Activated naive CD4-positive, alpha-beta T cell treated with anti-CD3 and anti-CD28 coated beads, Interleukin-2, amount 50 U/mL, for 72 hours (primary cell): ENCODE data around the gene CNTNAP2. TPM values are rescaled to one million over a fixed set of nuclear protein-coding genes. Genes with fewer than 3 reads are reported as not detected.
A peak's percentile ranks its signal among the peaks of the same experiment; 100 is the strongest.

Experiments
- ATAC-seq, 2 donors: fragments of 150-1000 bp; cut with Tn5 transposase; 2 replicates each; pipeline ENCODE4 v1.10.0; 2021; ENCODE audit warnings: mild to moderate bottlenecking in 2 of 2, moderate library complexity in 2 of 2
- DNase-seq, 2 donors: peaks; one replicate each; pipeline ENCODE4 v3.0.0; 2021 to 2022; ENCODE audit warnings: low spot score in 2 of 2
- H3K27ac Mint-ChIP-seq, 2 donors: one replicate each; pipeline ENCODE4 v1.8.0; 2022; ENCODE audit warnings: mild to moderate bottlenecking in 2 of 2, mixed read lengths in 2 of 2
- H3K36me3 Mint-ChIP-seq, 2 donors: one replicate each; pipeline ENCODE4 v1.8.0; 2022; ENCODE audit warnings: mixed read lengths in 2 of 2
- H3K9me3 Mint-ChIP-seq, 2 donors: one replicate each; pipeline ENCODE4 v1.8.0; 2022; ENCODE audit warnings: mixed read lengths in 2 of 2
- total RNA-seq, 2 donors: library from RNA; stranded (reverse); gene quantifications; one replicate each; pipeline ENCODE4 v1.2.3, GENCODE V29; 2022

CNTNAP2 gene
- total RNA-seq, 2 donors from 2014 or later, result not detected

DNA sequence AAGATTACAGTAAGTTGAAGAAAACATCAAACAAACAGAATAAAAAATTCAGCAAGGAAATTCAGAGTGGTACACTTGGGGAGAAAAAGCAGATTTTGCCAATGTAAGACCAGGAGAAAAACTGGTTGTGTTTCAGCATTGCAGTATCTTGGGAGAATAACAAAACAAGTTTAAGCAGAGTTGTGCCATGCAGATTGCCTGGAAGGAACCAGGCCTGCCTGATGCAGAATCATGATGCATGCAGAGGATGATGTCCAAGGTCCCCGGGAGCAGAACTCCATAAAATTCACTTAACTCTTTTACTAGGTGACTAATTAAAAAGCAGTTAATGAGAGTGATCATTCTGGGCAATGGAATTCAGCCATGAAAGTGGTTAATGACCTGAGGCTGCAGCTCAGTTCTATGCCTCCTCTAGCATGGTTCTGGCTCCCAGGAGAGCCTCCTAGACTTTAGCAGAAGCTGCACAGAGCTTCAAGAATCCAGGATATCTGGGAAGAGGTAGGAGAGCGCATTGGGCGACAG lies 2094.3 kb downstream of the CNTNAP2 start:
- no peak overlapping the region for H3K27ac Mint-ChIP-seq
- ATAC-seq (no peak), DNase-seq (no peak)
- H3K9me3 Mint-ChIP-seq, result no peaks in the 10 kb centered on the region
- H3K36me3 Mint-ChIP-seq, result no peaks in the 10 kb centered on the region

DNA sequence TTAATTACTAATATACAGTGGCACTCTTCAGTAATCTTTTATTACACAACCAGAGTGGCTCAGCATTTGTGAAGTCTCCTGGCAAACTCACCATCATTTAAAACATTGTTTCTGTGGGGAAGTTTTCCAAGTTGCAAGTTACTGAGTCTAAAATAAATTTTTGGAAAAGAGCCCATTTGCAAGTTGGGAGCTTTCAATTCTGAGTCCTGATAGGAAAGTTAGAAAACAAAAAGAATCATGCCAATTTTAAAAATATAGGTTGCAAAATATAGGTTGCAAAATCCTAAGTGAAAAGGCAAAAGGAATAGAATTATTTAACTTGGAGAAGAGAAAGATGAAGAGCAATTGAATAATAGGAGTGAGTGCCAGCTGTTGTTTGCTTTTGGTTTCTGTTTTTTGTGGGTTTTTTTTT lies 2095.1 kb downstream of the CNTNAP2 start:
- no peak overlapping the region for H3K27ac Mint-ChIP-seq
- ATAC-seq (no peak), DNase-seq (no peak)
- H3K36me3 Mint-ChIP-seq, result no peaks in the 10 kb centered on the region
- H3K9me3 Mint-ChIP-seq, result peaks cover under 1 to 2% of the 10 kb centered on the region in 2 donors

- ATAC-seq (no peak), DNase-seq (no peak)
- Mint-ChIP-seq H3K9me3 (peaks cover 3 to 11% of the 10 kb centered on the region in 2 donors), H3K36me3 (no peaks in the 10 kb centered on the region), H3K27ac (no peak overlapping the region)
Measured at GRCh38 chr7:148212731-148213130, 2096.1 kb downstream of the CNTNAP2 start.

- DNase-seq, result no peak
- Mint-ChIP-seq H3K27ac (no peak overlapping the region), H3K9me3 (peaks cover 3 to 11% of the 10 kb centered on the region in 2 donors), H3K36me3 (no peaks in the 10 kb centered on the region)
- no peak for ATAC-seq
Measured at GRCh38 chr7:148214101-148214500, 2097.5 kb downstream of the CNTNAP2 start.

DNA sequence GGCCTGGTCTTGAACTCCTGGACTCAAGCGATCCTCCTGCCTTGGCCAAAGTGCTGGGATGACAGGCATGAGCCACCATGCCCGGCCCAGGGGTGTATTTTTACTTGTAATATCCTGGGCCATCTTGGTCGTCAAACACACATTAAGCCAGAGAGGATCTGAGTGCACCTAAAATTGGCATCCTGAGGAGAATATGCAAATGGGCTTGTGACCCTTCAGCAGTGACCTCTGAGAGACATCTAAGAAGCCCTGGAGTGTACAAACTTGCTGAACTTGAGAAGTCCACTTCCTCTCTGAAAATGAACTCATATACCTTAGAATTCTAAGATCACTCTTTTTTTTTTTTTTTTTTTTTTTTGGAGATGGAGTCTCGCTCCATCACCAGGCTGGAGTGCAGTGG lies 2102.0 kb downstream of the CNTNAP2 start:
- Mint-ChIP-seq H3K27ac (no peak overlapping the region), H3K36me3 (no peaks in the 10 kb centered on the region), H3K9me3 (peaks cover 3 to 11% of the 10 kb centered on the region in 2 donors)
- no peak for ATAC-seq
- no peak for DNase-seq

DNA sequence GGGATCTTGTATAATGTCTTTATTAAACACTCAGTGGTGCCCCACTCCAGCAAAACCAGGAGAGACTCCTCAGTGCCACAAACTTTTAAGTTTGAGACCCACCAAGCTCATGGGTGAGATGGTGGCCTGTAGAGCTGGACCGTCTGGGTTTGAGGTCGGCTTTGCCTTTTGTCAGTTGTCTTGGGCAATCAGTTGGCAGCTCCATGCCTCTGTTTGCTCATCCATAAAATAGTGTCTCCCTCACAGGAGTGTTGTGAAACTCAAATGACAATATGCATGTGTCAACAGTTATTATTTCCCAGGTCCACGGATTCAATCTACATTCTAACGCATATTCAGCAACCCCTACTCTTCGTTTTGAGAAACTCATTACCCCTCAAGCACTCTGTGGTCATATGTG lies 2106.1 kb downstream of the CNTNAP2 start:
- peaks cover 6 to 7% of the 10 kb centered on the region in 2 donors for H3K36me3 Mint-ChIP-seq

DNA sequence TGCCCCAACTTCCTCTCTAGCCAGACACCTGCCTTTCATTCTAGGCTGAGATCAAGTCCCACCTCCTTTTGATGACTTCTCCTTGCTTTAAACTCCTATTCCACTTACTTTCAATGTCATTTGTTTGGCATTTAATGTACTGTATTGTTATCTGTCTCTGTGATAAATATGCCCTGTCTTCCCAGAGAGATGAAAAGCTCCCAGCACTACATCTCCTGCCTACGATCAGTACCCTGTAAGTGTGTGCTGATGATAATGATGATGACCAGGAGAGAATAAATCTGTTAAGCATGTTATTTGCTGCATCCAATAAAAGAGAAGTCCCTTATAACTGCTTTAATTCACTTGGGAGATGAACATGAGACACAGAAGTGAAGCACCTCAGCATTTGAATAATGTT lies 2106.6 kb downstream of the CNTNAP2 start:
- no peak for ATAC-seq
- DNase-seq, result no peak
- peaks cover 6 to 7% of the 10 kb centered on the region in 2 donors for H3K36me3 Mint-ChIP-seq
- H3K27ac Mint-ChIP-seq, result no peak overlapping the region
- H3K9me3 Mint-ChIP-seq, result peaks cover 6 to 7% of the 10 kb centered on the region in 2 donors

More for the DNA sequence above, 2106.1 kb downstream of the CNTNAP2 start:
- H3K27ac Mint-ChIP-seq, result no peak overlapping the region
- peaks cover 6 to 7% of the 10 kb centered on the region in 2 donors for H3K9me3 Mint-ChIP-seq
- DNase-seq (no peak), ATAC-seq (no peak)

DNA sequence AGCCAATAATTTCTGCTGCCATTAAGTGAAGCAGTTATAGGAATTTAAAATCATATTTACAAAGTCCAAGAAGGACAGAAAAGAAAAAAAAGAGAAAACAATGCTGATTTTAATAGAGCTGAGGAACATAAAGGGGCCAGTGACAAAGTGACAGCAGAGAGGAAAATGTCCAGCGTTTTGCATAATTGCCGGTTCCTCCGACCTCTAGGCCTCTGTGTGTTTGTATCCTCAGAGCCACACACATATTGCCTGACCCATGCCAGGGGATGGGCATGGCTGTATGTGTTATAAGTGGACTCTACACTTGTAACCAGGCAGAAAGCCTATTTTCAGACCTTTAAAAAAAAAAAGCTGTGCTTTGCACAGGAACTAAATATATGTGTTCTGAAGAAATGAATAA lies 2107.1 kb downstream of the CNTNAP2 start:
- DNase-seq (no peak), ATAC-seq (no peak)
- H3K36me3 Mint-ChIP-seq, result peaks cover 6 to 7% of the 10 kb centered on the region in 2 donors
- H3K27ac Mint-ChIP-seq, result no peak overlapping the region
- peaks cover 6 to 7% of the 10 kb centered on the region in 2 donors for H3K9me3 Mint-ChIP-seq

DNA sequence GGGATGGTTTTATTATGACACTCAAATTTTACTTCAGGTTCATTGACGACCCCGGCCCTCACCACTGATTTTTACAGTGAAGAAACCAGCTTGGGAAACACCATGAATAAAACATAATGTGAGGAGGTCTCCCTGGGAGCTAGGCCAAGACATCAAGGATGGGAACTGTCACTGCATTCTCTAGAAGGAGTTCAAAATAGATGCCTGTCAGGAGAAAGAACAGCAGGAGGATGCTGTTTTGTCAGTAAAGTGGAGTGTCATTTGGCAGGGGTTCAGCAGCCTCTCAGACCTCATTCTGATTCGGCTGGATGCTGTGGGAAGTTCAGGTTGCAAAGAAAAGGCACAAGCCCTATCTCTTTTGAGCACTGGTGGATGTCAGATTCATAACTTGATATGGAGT lies 2113.7 kb downstream of the CNTNAP2 start:
- no peaks in the 10 kb centered on the region for H3K9me3 Mint-ChIP-seq
- ATAC-seq, result no peak
- no peaks in the 10 kb centered on the region for H3K36me3 Mint-ChIP-seq

DNA sequence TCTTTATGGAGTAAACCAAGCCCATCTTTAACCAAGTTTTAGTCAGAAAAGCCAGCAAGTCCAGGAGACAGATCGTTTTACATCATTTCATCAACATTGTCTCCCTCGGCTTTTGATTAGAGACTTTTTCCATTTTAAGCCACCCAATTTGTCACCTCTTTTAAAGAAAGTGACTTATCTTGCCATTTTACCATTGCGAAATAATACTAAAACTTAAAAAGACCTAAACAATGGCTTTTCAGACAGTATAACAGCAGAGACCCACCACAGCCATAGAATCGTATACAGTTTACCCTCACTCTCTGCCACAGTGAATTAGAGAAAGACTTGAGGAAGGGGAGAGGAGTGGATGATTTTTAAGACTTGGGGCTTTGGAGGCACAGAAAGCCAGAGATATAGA lies 2114.3 kb downstream of the CNTNAP2 start:
- ATAC-seq (no peak), DNase-seq (no peak)
- no peaks in the 10 kb centered on the region for H3K9me3 Mint-ChIP-seq
- H3K27ac Mint-ChIP-seq, result no peak overlapping the region
- H3K36me3 Mint-ChIP-seq, result no peaks in the 10 kb centered on the region

More for the DNA sequence above, 2113.7 kb downstream of the CNTNAP2 start:
- no peak for DNase-seq
- H3K27ac Mint-ChIP-seq, result no peak overlapping the region

DNA sequence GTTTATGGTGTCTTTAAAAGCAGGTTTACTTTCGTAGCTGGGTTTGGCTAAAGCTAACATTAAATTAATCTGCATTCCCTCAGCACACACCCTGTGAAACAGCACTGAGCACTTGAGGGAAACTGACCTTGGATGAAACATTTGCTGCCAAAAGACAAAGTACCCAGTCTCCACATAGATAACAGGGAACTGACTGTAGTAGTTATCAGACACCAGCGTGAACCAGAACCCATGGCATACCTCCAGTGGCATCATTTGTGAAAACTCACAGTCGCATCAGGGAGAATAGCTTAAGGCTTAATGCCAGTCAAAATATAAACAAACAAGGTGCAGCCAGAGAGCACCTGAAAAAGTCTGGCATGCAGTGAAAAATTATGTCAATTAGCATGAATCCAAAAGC lies 2116.2 kb downstream of the CNTNAP2 start:
- Mint-ChIP-seq H3K36me3 (no peaks in the 10 kb centered on the region), H3K27ac (no peak overlapping the region)

GRCh38 chr7:148234715-148235114 lies 2118.1 kb downstream of the CNTNAP2 start:
- Mint-ChIP-seq H3K9me3 (no peaks in the 10 kb centered on the region), H3K36me3 (no peaks in the 10 kb centered on the region), H3K27ac (no peak overlapping the region)
- DNase-seq (no peak), ATAC-seq (no peak)

More for the DNA sequence above, 2116.2 kb downstream of the CNTNAP2 start:
- DNase-seq, result no peak
- ATAC-seq, result no peak
- H3K9me3 Mint-ChIP-seq, result no peaks in the 10 kb centered on the region

DNA sequence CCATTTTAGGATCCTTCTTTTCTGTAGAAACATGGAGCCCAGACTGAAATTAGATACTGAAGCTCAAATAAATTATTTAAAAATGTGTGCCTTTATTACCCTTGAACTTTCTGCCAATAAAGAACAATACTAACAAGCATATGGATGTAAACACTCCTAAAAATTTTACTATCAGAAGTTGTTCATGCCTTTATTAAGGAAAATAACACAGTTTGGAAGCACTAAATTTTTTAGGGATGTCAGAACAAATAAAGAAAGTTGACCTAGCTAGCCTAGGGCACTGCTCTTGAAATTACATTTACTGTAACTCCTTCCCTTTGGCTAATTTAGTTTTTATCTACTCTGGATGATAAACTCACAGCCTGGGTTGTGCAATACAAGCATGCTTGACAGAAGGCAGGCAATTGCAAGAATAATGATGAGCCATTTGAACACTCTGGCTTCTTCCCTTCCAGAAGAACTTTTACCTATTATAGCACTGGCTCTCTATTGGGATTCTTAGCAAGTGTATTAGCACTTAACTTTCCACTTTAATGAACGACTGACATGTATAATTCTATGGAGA lies 2122.2 kb downstream of the CNTNAP2 start:
- no peak for ATAC-seq
- no peaks in the 10 kb centered on the region for H3K36me3 Mint-ChIP-seq
- no peak overlapping the region for H3K27ac Mint-ChIP-seq
- H3K9me3 Mint-ChIP-seq, result no peaks in the 10 kb centered on the region
- no peak for DNase-seq

GRCh38 chr7:148241700-148242293 lies 2125.2 kb downstream of the CNTNAP2 start:
- H3K36me3 Mint-ChIP-seq, result no peaks in the 10 kb centered on the region
- ATAC-seq (no peak), DNase-seq (no peak)
- no peaks in the 10 kb centered on the region for H3K9me3 Mint-ChIP-seq
- no peak overlapping the region for H3K27ac Mint-ChIP-seq

GRCh38 chr7:148242294-148242821 lies 2125.8 kb downstream of the CNTNAP2 start:
- ATAC-seq, result peak; percentile 39 to 68
- DNase-seq, result no peak
- H3K27ac Mint-ChIP-seq, result no peak overlapping the region
- no peaks in the 10 kb centered on the region for H3K36me3 Mint-ChIP-seq
- no peaks in the 10 kb centered on the region for H3K9me3 Mint-ChIP-seq

DNA sequence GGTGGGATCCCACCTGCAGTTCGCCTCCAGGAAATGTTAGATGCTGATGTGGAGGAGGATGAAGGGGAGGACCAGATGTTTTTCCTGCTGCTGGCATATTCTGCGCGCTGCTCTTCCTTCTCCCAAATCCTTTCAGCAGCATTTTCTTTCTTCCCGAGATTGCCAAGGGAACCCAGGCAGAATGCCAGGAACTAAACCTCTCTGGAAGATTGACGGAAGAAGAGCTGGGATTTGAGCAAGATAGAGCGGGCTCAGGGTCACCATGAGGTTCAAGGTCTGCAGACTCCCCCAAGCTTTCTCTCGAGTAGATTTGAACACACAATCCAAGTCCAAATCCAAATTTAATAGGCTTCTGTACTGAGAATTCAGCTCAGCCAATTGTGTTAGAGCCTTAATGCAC lies 2128.8 kb downstream of the CNTNAP2 start:
- no peak overlapping the region for H3K27ac Mint-ChIP-seq
- H3K36me3 Mint-ChIP-seq, result peaks cover 0 to 6% of the 10 kb centered on the region in 2 donors
- H3K9me3 Mint-ChIP-seq, result no peaks in the 10 kb centered on the region
- DNase-seq (no peak), ATAC-seq (no peak)

DNA sequence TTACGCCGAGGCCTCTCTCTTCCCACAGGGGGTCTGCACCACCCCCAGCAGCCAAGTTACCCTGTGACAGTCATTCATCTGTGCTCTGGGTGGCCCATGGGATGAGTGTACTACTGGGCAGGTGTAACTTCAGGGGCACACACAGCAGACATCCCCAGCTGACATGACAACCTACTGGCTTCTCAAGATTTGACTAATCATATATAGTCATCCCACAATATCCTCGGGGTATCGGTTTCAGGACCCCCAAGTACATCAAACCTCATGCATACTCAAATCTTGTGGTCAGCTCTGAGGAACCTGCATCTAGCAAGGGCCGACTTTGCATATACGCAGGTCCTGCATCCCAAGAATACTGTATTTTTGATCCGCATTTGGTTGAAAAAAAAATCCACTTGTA lies 2137.0 kb downstream of the CNTNAP2 start:
- ATAC-seq (peak in 1 of 2 donors; percentile 54), DNase-seq (no peak)
- peaks cover 13 to 24% of the 10 kb centered on the region in 2 donors for H3K9me3 Mint-ChIP-seq
- peaks cover 12 to 25% of the 10 kb centered on the region in 2 donors for H3K36me3 Mint-ChIP-seq
- H3K27ac Mint-ChIP-seq, result no peak overlapping the region

- Mint-ChIP-seq H3K9me3 (peaks cover 13 to 24% of the 10 kb centered on the region in 2 donors), H3K36me3 (peaks cover 12 to 19% of the 10 kb centered on the region in 2 donors), H3K27ac (no peak overlapping the region)
- DNase-seq (no peak), ATAC-seq (no peak)
Measured at GRCh38 chr7:148255333-148255732, 2138.7 kb downstream of the CNTNAP2 start.
